WTC11 (cell line): Measurements from ENCODE around the gene AIF1.

Source experiments
- E2F1 ChIP-seq: sonication (generic); formaldehyde crosslinking; IDR thresholded peaks from 2 replicates; pipeline ENCODE4 v1.8.0; 2022; ENCODE audit warnings: mild to moderate bottlenecking, missing genetic modification reagents
- NR2C2 ChIP-seq: sonication (generic); formaldehyde crosslinking; IDR thresholded peaks from 2 replicates; pipeline ENCODE4 v1.8.0; 2022; ENCODE audit warnings: mild to moderate bottlenecking, missing genetic modification reagents
- NR3C1 ChIP-seq: sonication (generic); formaldehyde crosslinking; conservative IDR thresholded peaks from 2 replicates; pipeline ENCODE4 v1.8.1; 2023; ENCODE audit warnings: low read depth, mild to moderate bottlenecking, missing genetic modification reagents
- ZNF232 ChIP-seq: sonication (generic); formaldehyde crosslinking; IDR thresholded peaks from 2 replicates; pipeline ENCODE4 v1.8.0; 2022; ENCODE audit warnings: mild to moderate bottlenecking, missing genetic modification reagents
- ZNF512 ChIP-seq: sonication (generic); formaldehyde crosslinking; IDR thresholded peaks from 2 replicates; pipeline ENCODE4 v1.8.1; 2022; ENCODE audit warnings: missing genetic modification reagents, borderline replicate concordance
- TF ChIP-seq, protein P1 (sequence below): fragments of 200-600 bp; IDR thresholded peaks from 2 replicates; pipeline ENCODE4 v1.8.0; 2022; ENCODE audit warnings: antibody characterized with exemption

DNA sequence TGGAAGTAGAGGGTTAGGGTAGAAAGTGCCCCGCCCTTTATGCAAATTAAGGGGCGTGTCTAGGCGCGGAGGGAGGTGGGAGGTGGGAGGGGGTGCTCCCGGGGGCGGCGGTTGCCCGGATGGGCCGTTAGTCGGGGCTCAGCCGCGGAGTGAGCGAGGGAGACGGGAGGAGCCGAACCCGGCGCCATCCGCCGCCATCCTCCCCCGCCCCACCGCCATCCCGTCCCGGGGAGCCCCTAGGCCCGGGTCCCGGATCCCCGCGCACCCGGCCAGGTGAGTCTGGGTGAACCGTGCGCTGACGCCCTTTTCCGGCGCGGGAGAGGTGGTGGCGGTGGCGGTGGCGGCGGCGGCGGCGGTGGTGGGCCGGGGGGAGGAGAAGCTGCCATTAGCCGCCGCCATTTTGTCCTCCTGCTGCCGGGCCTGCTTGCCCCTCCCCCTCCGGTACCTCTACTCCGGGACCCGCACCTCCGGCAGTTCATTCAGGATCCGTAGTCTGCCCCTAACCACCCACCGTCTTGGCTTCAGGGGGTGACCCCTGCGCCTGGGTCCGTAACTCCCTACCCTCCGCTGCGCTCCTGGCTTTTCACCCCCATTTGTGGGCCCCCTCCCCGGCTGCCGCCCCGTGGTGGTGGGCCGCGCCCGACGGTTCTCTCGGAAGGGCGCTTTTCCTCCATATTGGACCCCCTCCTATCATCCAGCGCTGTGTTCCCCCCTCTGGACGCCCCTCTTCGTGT, 5.7 kb downstream of the AIF1 start, which contains the start of gene PRRC2A:
- TF ChIP-seq, protein P1, sequence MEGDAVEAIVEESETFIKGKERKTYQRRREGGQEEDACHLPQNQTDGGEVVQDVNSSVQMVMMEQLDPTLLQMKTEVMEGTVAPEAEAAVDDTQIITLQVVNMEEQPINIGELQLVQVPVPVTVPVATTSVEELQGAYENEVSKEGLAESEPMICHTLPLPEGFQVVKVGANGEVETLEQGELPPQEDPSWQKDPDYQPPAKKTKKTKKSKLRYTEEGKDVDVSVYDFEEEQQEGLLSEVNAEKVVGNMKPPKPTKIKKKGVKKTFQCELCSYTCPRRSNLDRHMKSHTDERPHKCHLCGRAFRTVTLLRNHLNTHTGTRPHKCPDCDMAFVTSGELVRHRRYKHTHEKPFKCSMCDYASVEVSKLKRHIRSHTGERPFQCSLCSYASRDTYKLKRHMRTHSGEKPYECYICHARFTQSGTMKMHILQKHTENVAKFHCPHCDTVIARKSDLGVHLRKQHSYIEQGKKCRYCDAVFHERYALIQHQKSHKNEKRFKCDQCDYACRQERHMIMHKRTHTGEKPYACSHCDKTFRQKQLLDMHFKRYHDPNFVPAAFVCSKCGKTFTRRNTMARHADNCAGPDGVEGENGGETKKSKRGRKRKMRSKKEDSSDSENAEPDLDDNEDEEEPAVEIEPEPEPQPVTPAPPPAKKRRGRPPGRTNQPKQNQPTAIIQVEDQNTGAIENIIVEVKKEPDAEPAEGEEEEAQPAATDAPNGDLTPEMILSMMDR: no peak
- TF ChIP-seq E2F1 (CRISPR knock-in tag) (no peak), NR3C1 (no peak), ZNF232 (peak; percentile 62; the same call in 1 of the 2 replicates), ZNF512 (CRISPR knock-in tag) (no peak), NR2C2 (CRISPR knock-in tag) (no peak)
